ENCODE data around the gene MIS18BP1.

GRCh38 chr14:45258073-45258472 lies 5.1 kb upstream of the MIS18BP1 start:
- no peak for TF ChIP-seq CTCF (IDR thresholded peaks at IDR 0.05)
- no peak for TF ChIP-seq POLR2A (IDR thresholded peaks at IDR 0.05)
